DOHH2 (cell line): ENCODE data around the gene SPTBN2.
"Not testable (repeated sequence)": the region's sequence is repeated elsewhere in the genome, so short reads cannot be mapped to it uniquely, and the experiment has no call there.

ENCODE experiments used
- H3F3A ChIP-seq: fragments of 200-600 bp; sonication (generic), shearing (Covaris generic); 2 replicates; pipeline ENCODE4 v1.6.0; 2016; ENCODE audit warnings: antibody characterized with exemption, mild to moderate bottlenecking; ENCODE audit not compliant: control insufficient read depth, insufficient read depth
- H3K27ac ChIP-seq: fragments of 200-600 bp; sonication (generic); 2 replicates; pipeline ENCODE4 v1.5.1; 2014; ENCODE audit warnings: low read depth, mild to moderate bottlenecking, low read length, moderate library complexity
- H3K27me3 ChIP-seq: fragments of 200-600 bp; sonication (generic); 2 replicates; pipeline ENCODE4 v1.6.1; 2014; ENCODE audit warnings: mild to moderate bottlenecking, low read length, mixed read lengths; ENCODE audit not compliant: control insufficient read depth
- H3K36me3 ChIP-seq: fragments of 200-600 bp; sonication (generic); 2 replicates; pipeline ENCODE4 v1.6.1; 2014; ENCODE audit warnings: mild to moderate bottlenecking, low read length, moderate library complexity, mixed read lengths; ENCODE audit not compliant: control insufficient read depth
- H3K4me1 ChIP-seq: fragments of 200-600 bp; sonication (generic); 2 replicates; pipeline ENCODE4 v1.6.1; 2014; ENCODE audit warnings: mild to moderate bottlenecking, low read length, mixed read lengths; ENCODE audit not compliant: control insufficient read depth
- H3K4me2 ChIP-seq: fragments of 200-600 bp; sonication (generic); 2 replicates; pipeline ENCODE4 v1.6.0; 2014; ENCODE audit warnings: mild to moderate bottlenecking, low read length, moderate library complexity
- H3K4me3 ChIP-seq: fragments of 200-600 bp; sonication (generic); 2 replicates; pipeline ENCODE4 v1.5.1; 2014; ENCODE audit warnings: mild to moderate bottlenecking, low read length, mixed read lengths
- H3K79me2 ChIP-seq: fragments of 200-600 bp; sonication (generic); 2 replicates; pipeline ENCODE4 v1.6.1; 2014; ENCODE audit warnings: mild to moderate bottlenecking, low read length, mixed read lengths; ENCODE audit not compliant: control insufficient read depth
- H3K9me2 ChIP-seq: fragments of 200-600 bp; sonication (generic); replicated peaks from 2 replicates; pipeline ENCODE4 v1.6.1; 2014; ENCODE audit warnings: mild to moderate bottlenecking, low read length, mixed read lengths; ENCODE audit not compliant: control insufficient read depth
- H3K9me3 ChIP-seq: fragments of 200-600 bp; sonication (generic); 2 replicates; pipeline ENCODE4 v1.6.1; 2014; ENCODE audit warnings: antibody characterized with exemption, low read length, mixed read lengths; ENCODE audit not compliant: control insufficient read depth, insufficient read depth
- H4K20me1 ChIP-seq: fragments of 200-600 bp; sonication (generic); 2 replicates; pipeline ENCODE4 v1.6.0; 2014; ENCODE audit warnings: low read depth, mild to moderate bottlenecking, antibody characterized with exemption, low read length, moderate library complexity; ENCODE audit not compliant: control insufficient read depth, insufficient read depth
- EZH2phosphoT487 ChIP-seq: fragments of 200-600 bp; sonication (generic); IDR thresholded peaks from 2 replicates; pipeline ENCODE4 v1.6.1; 2017; ENCODE audit warnings: borderline replicate concordance, mild to moderate bottlenecking, antibody characterized with exemption, low read length, moderate library complexity, mixed read lengths
- TF ChIP-seq, protein P1 (sequence below): fragments of 200-600 bp; sonication (generic); IDR thresholded peaks from one replicate; pipeline ENCODE4 v1.5.1; 2014; ENCODE audit warnings: antibody characterized with exemption, mild to moderate bottlenecking, low read depth, low read length; ENCODE audit not compliant: poor library complexity, severe bottlenecking

SPTBN2 gene

DNA sequence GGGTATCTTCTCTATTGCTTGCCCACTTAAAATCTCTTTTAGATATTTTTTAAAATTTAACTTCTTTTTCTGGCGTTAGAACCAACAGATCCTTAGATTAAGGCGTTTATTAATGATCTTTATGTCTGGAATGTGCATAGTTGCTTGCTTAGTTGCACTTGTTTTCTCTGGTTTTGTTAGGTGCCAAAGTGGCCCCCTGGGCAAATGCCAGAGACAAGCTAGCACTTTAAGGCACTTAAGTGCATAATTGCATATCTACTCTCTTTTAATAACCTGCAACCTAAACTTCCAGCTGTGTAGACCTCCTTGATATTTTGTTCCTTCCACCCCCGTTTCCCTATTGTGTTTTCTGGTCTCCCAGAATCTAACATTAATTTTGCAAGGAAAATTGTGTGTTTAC is 87.2 kb downstream of the SPTBN2 start:
- Histone ChIP-seq H3K4me3 (peak overlapping the region; percentile 98), H3K36me3 (peaks cover 95% of the 10 kb centered on the region), H3K79me2 (peaks cover 97% of the 10 kb centered on the region), H3K9me3 (no peaks in the 10 kb centered on the region), H3K4me2 (peak overlapping the region; percentile 77), H3F3A (peaks cover 35% of the 10 kb centered on the region), H3K27ac (no peak overlapping the region), H3K27me3 (no peaks in the 10 kb centered on the region), H3K9me2 (no peaks in the 10 kb centered on the region), H4K20me1 (peaks cover 63% of the 10 kb centered on the region), H3K4me1 (peaks cover 54% of the 10 kb centered on the region)
- TF ChIP-seq, protein P1, sequence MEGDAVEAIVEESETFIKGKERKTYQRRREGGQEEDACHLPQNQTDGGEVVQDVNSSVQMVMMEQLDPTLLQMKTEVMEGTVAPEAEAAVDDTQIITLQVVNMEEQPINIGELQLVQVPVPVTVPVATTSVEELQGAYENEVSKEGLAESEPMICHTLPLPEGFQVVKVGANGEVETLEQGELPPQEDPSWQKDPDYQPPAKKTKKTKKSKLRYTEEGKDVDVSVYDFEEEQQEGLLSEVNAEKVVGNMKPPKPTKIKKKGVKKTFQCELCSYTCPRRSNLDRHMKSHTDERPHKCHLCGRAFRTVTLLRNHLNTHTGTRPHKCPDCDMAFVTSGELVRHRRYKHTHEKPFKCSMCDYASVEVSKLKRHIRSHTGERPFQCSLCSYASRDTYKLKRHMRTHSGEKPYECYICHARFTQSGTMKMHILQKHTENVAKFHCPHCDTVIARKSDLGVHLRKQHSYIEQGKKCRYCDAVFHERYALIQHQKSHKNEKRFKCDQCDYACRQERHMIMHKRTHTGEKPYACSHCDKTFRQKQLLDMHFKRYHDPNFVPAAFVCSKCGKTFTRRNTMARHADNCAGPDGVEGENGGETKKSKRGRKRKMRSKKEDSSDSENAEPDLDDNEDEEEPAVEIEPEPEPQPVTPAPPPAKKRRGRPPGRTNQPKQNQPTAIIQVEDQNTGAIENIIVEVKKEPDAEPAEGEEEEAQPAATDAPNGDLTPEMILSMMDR: no peak
- TF ChIP-seq EZH2phosphoT487: no peak

DNA sequence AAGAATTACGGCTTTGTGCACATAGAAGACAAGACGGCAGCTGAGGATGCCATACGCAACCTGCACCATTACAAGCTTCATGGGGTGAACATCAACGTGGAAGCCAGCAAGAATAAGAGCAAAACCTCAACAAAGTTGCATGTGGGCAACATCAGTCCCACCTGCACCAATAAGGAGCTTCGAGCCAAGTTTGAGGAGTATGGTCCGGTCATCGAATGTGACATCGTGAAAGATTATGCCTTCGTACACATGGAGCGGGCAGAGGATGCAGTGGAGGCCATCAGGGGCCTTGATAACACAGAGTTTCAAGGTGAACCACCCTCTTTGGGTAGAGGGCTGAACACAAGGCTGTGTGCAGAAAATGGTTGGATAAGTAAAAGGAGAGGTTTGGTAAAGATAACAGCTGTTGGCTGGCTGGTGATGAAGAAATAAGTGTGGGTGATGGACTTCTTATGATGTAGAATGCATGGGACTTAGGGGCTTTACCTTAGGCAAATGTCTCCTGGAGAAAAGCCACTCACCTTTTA is 89.1 kb downstream of the SPTBN2 start:
- not testable (repeated sequence) for H3K27ac ChIP-seq, H3K9me2 ChIP-seq, H3K27me3 ChIP-seq, H3K9me3 ChIP-seq
- Histone ChIP-seq H3K36me3 (peaks cover 82% of the 10 kb centered on the region), H3K4me2 (peak overlapping the region; percentile 77), H4K20me1 (peaks cover 54% of the 10 kb centered on the region), H3K4me3 (peak overlapping the region; percentile 98), H3K4me1 (peaks cover 59% of the 10 kb centered on the region), H3K79me2 (peaks cover 97% of the 10 kb centered on the region), H3F3A (peaks cover 44% of the 10 kb centered on the region)

DNA sequence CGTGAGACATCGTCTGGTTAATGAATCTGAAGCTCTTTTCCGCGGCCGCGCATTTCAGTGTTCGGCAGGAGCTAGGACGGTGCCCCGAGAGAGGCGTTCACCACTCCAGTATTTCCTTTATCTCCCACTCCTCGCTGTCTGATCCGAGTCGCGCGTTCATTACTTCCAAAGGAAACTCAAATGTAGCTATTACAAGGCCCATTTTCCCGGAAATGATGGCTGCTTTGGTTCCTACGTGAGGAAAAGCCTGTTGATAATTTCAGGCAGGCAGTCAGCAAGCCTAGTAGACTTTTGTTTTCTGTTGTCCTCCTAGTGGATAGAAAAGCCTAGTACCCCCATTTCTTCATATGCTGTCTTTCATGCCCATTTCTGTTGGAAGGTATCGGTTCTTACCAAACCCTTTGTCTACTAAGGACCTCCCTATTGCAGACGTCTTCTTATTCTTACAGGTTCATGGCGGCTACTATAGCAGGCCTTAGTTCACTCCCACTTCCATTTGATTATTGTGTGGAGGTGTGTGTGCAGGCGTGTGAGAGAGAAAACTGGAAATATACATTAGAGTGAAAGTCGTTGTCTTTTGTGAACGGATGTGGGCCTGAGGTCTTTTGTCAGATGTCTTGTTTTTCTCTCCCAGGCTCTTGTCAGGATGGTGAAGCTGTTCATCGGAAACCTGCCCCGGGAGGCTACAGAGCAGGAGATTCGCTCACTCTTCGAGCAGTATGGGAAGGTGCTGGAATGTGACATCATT is 89.8 kb downstream of the SPTBN2 start:
- Histone ChIP-seq H3K27ac (peak overlapping the region; percentile 74), H3F3A (peaks cover 44% of the 10 kb centered on the region), H3K9me2 (no peaks in the 10 kb centered on the region), H3K4me2 (peak overlapping the region; percentile 77), H4K20me1 (peaks cover 51% of the 10 kb centered on the region), H3K27me3 (no peaks in the 10 kb centered on the region), H3K4me3 (peak overlapping the region; percentile 98), H3K79me2 (peaks cover 97% of the 10 kb centered on the region), H3K36me3 (peaks cover 81% of the 10 kb centered on the region), H3K4me1 (peaks cover 59% of the 10 kb centered on the region), H3K9me3 (no peaks in the 10 kb centered on the region)
- TF ChIP-seq EZH2phosphoT487: no peak
- TF ChIP-seq, protein P1: peak; percentile 15

DNA sequence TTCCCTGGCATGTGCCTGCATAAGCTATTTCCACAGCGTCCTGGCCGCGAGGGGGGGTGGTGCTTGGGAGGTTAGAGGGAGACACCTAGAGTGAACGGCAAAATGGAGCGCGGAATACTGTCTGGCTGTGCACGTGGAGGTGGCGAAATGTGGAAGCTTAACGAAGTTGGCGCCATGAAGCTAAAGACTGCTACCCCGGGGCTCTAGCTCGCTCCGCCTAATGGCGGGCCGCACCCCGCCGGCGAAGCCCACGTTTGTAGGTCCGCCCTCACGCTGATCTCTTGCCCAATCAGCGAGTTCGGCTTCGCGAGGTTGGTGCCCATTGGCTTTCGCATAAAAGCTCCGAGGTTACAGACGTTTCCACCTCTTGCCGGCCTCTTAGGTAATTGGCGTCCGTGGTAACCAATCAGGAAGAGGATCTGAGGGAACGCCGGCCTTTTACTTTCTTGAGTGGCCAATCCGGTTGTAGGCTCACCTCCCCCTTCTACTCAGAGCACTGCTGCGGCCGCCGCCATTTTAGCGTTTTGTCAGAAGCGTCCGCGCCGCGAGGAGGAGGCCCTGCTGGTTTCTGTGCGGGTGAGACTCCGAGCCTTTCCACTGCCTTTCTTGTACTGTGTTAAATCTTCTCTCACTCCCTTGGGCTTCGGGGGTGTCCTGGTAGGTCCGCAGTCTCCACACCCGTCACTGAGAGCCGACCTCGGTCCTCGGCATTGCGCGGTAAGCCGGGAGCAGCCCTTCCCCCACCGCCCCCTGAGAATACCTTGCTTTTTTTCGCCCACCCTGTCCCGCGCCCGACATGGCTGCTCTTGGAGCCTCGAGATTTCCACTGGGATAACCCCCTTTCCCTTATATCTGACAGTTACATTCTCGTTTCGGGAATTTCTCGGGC is 90.6 kb downstream of the SPTBN2 start, which contains the start of gene RBM4:
Gene RBM4, plus strand, starts transcription at position 527 of the 889 bp plus-strand sequence. CDS start 1,009 bp downstream, outside the sequence.
- TF ChIP-seq, protein P1: no peak
- TF ChIP-seq EZH2phosphoT487: no peak
- no peaks in the 10 kb centered on the region for H3K9me3 ChIP-seq
- peak within 1 kb of the TSS; percentile 98 for H3K4me3 ChIP-seq
- H3K79me2 ChIP-seq: peaks cover 97% of the 10 kb centered on the region
- peaks cover 78% of the 10 kb centered on the region for H3K36me3 ChIP-seq
- peaks cover 51% of the 10 kb centered on the region for H3F3A ChIP-seq
- peaks cover 55% of the 10 kb centered on the region for H3K4me1 ChIP-seq
- H4K20me1 ChIP-seq: peaks cover 48% of the 10 kb centered on the region
- no peaks in the 10 kb centered on the region for H3K9me2 ChIP-seq
- peak within 1 kb of the TSS; percentile 78 for H3K4me2 ChIP-seq
- peak within 1 kb of the TSS; percentile 74 for H3K27ac ChIP-seq
- H3K27me3 ChIP-seq: no peaks in the 10 kb centered on the region
